Measurements from ENCODE around the gene PTPRC. TPM values are rescaled to one million over a fixed set of nuclear protein-coding genes. Genes with fewer than 3 reads are reported as not detected.

Gene PTPRC
- total and polyA plus RNA-seq, 2 donors (not counting 1 experiment from before 2014, with no cell fraction given): under 0.01 to 0.11 TPM

DNA sequence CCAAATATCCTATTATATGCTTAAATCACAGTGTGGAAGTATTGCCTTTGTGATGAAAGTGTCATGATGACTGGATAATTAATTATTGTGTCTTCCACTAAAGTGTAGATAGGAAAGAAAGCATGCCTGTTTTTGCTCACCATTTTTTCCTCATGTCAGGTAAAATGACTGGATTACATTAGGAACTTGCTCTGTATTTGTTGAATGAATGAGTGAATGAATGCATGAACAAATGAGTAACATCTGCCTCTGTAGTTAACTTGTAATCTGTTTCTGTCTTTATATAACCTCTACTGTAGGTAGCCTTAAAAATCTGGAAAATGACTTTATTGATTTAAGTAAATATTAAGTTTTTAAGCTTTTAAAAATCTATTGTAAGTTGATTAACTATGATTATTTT is 2.9 kb upstream of the PTPRC start:
- no peak for DNase-seq (ENCODE audit: low read depth in 2 of 2)

DNA sequence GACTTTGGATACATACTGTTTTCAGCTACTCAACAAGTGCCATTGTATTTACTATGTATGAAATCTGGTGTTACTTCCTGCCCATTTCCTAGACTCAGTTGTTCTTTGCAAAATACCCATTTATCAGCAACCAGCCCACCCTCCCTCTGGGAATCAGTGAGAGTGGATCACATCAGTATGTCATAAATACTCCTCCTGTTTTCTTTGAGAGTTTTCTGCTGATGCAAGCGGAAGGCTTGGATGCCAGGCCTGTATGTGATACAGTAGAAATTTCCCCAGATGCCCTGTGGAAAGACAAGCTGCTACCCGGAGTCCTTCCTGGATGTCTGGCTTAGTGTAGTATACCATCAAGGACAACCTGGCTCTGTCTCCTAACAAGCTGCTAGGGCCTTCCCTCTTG is 2.4 kb upstream of the PTPRC start:
- Histone ChIP-seq H2AFZ (ENCODE audit: low read length) (no peak overlapping the region), H3K4me2 (ENCODE audit: extremely low read depth, insufficient read depth, low read length) (no peak overlapping the region), H4K20me1 (ENCODE audit: control insufficient read depth, extremely low read depth, insufficient read depth, low read length) (no peaks in the 10 kb centered on the region), H3K27me3 (ENCODE audit: control insufficient read depth, insufficient read depth, low read length) (no peaks in the 10 kb centered on the region), H3K27ac (ENCODE audit: insufficient read depth, low read length) (no peak overlapping the region), H3K79me2 (ENCODE audit: control insufficient read depth, insufficient read depth, low read length) (no peaks in the 10 kb centered on the region), H3K4me3 (replicated peaks in 1 of 4; ENCODE audit: control extremely low read depth in 1 of 4, insufficient read depth in 1 of 4, low read depth in 3 of 4, low read length in 4 of 4) (no peak overlapping the region), H3K4me1 (ENCODE audit: control insufficient read depth, extremely low read depth, insufficient read depth, low read length) (peaks cover under 1% of the 10 kb centered on the region), H3K36me3 (ENCODE audit: control insufficient read depth, insufficient read depth, low read length) (no peaks in the 10 kb centered on the region), H3K9me3 (ENCODE audit: control insufficient read depth, insufficient read depth, low read depth, low read length) (no peaks in the 10 kb centered on the region), H3K9ac (ENCODE audit: insufficient read depth, low read length) (no peak overlapping the region)
- no peak for TF ChIP-seq EZH2 (IDR thresholded peaks at IDR 0.05; ENCODE audit: low read length, missing control alignments)
- TF ChIP-seq, protein P1, sequence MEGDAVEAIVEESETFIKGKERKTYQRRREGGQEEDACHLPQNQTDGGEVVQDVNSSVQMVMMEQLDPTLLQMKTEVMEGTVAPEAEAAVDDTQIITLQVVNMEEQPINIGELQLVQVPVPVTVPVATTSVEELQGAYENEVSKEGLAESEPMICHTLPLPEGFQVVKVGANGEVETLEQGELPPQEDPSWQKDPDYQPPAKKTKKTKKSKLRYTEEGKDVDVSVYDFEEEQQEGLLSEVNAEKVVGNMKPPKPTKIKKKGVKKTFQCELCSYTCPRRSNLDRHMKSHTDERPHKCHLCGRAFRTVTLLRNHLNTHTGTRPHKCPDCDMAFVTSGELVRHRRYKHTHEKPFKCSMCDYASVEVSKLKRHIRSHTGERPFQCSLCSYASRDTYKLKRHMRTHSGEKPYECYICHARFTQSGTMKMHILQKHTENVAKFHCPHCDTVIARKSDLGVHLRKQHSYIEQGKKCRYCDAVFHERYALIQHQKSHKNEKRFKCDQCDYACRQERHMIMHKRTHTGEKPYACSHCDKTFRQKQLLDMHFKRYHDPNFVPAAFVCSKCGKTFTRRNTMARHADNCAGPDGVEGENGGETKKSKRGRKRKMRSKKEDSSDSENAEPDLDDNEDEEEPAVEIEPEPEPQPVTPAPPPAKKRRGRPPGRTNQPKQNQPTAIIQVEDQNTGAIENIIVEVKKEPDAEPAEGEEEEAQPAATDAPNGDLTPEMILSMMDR (conservative IDR thresholded peaks at IDR 0.05 in 1 of 2, IDR thresholded peaks at IDR 0.05 in 1 of 2; ENCODE audit: low read depth in 1 of 2, low read length in 2 of 2): no peak
- DNase-seq (ENCODE audit: low read depth in 2 of 2): no peak

More for the DNA sequence above, 2.9 kb upstream of the PTPRC start:
- H3K79me2 ChIP-seq (ENCODE audit: control insufficient read depth, insufficient read depth, low read length): no peaks in the 10 kb centered on the region
- no peak overlapping the region for H3K4me3 ChIP-seq (replicated peaks in 1 of 4; ENCODE audit: control extremely low read depth in 1 of 4, insufficient read depth in 1 of 4, low read depth in 3 of 4, low read length in 4 of 4)
- H3K27me3 ChIP-seq (ENCODE audit: control insufficient read depth, insufficient read depth, low read length): no peaks in the 10 kb centered on the region
- no peak overlapping the region for H3K9ac ChIP-seq (ENCODE audit: insufficient read depth, low read length)
- H3K4me2 ChIP-seq (ENCODE audit: extremely low read depth, insufficient read depth, low read length): no peak overlapping the region
- no peaks in the 10 kb centered on the region for H4K20me1 ChIP-seq (ENCODE audit: control insufficient read depth, extremely low read depth, insufficient read depth, low read length)
- H2AFZ ChIP-seq (ENCODE audit: low read length): no peak overlapping the region
- no peaks in the 10 kb centered on the region for H3K9me3 ChIP-seq (ENCODE audit: control insufficient read depth, insufficient read depth, low read depth, low read length)
- no peaks in the 10 kb centered on the region for H3K4me1 ChIP-seq (ENCODE audit: control insufficient read depth, extremely low read depth, insufficient read depth, low read length)
- TF ChIP-seq, protein P1 (conservative IDR thresholded peaks at IDR 0.05 in 1 of 2, IDR thresholded peaks at IDR 0.05 in 1 of 2; ENCODE audit: low read depth in 1 of 2, low read length in 2 of 2): no peak
- no peak for TF ChIP-seq EZH2 (IDR thresholded peaks at IDR 0.05; ENCODE audit: low read length, missing control alignments)
- H3K27ac ChIP-seq (ENCODE audit: insufficient read depth, low read length): no peak overlapping the region
- H3K36me3 ChIP-seq (ENCODE audit: control insufficient read depth, insufficient read depth, low read length): no peaks in the 10 kb centered on the region

DNA sequence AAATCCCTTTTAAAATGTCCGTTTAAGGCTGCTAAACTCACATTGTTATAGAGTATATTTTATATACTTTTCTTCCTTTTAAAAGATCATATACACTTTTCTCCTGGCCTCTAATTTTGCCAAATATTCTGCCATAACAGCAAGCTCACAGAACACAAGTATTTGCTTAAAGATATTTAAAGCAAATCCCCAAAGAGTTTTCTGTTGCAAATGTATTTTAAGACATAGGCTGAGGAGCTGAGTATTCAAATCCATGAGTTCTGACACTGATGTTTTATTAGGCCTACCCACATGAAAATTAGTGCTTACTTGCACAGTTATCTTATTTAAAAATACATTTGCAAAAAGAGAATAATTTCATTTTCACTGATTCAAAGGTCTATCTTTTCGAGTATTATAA is 1.7 kb upstream of the PTPRC start:
- Histone ChIP-seq H3K4me1 (ENCODE audit: control insufficient read depth, extremely low read depth, insufficient read depth, low read length) (peaks cover 3% of the 10 kb centered on the region), H3K4me2 (ENCODE audit: extremely low read depth, insufficient read depth, low read length) (no peak overlapping the region), H3K9ac (ENCODE audit: insufficient read depth, low read length) (no peak overlapping the region), H4K20me1 (ENCODE audit: control insufficient read depth, extremely low read depth, insufficient read depth, low read length) (no peaks in the 10 kb centered on the region), H3K9me3 (ENCODE audit: control insufficient read depth, insufficient read depth, low read depth, low read length) (no peaks in the 10 kb centered on the region), H2AFZ (ENCODE audit: low read length) (no peak overlapping the region), H3K27me3 (ENCODE audit: control insufficient read depth, insufficient read depth, low read length) (no peaks in the 10 kb centered on the region), H3K79me2 (ENCODE audit: control insufficient read depth, insufficient read depth, low read length) (no peaks in the 10 kb centered on the region), H3K4me3 (replicated peaks in 1 of 4; ENCODE audit: control extremely low read depth in 1 of 4, insufficient read depth in 1 of 4, low read depth in 3 of 4, low read length in 4 of 4) (no peak overlapping the region), H3K27ac (ENCODE audit: insufficient read depth, low read length) (no peak overlapping the region), H3K36me3 (ENCODE audit: control insufficient read depth, insufficient read depth, low read length) (no peaks in the 10 kb centered on the region)
- DNase-seq (ENCODE audit: low read depth in 2 of 2): no peak
- TF ChIP-seq, protein P1 (conservative IDR thresholded peaks at IDR 0.05 in 1 of 2, IDR thresholded peaks at IDR 0.05 in 1 of 2; ENCODE audit: low read depth in 1 of 2, low read length in 2 of 2): no peak
- no peak for TF ChIP-seq EZH2 (IDR thresholded peaks at IDR 0.05; ENCODE audit: low read length, missing control alignments)
